CD4-positive, alpha-beta T cell treated with Interleukin-15 for 1 hour (primary cell): ENCODE data around the gene TENT4A.

ENCODE experiments used
- DNase-seq: peaks from one replicate; pipeline ENCODE4 v3.0.0-alpha.2; 2020

The TENT4A gene

GRCh38 chr5:6700685-6701355 lies 12.4 kb upstream of the TENT4A start:
- DNase-seq, result no peak

GRCh38 chr5:6701491-6701890 lies 11.7 kb upstream of the TENT4A start:
- DNase-seq, result no peak

- DNase-seq, result no peak
These were observed 10.6 kb upstream of the TENT4A start for GRCh38 chr5:6702633-6703032.

- DNase-seq, result no peak
These were observed 9.4 kb upstream of the TENT4A start for GRCh38 chr5:6703806-6704205.

- DNase-seq, result no peak
These were observed 8.8 kb upstream of the TENT4A start for GRCh38 chr5:6704361-6704851.

- no peak for DNase-seq
These were observed 8.1 kb upstream of the TENT4A start for GRCh38 chr5:6705088-6705487.

GRCh38 chr5:6705959-6706358 lies 7.3 kb upstream of the TENT4A start:
- no peak for DNase-seq

- no peak for DNase-seq
These were observed 5.4 kb upstream of the TENT4A start for GRCh38 chr5:6707852-6708251.

- no peak for DNase-seq
These were observed 4.4 kb upstream of the TENT4A start for GRCh38 chr5:6708814-6709213.

- no peak for DNase-seq
These were observed 3.2 kb upstream of the TENT4A start for GRCh38 chr5:6710070-6710469.

GRCh38 chr5:6710551-6711318 lies 2.5 kb upstream of the TENT4A start:
- DNase-seq, result no peak

- DNase-seq, result no peak
These were observed 1.7 kb upstream of the TENT4A start for GRCh38 chr5:6711409-6712141.

GRCh38 chr5:6712142-6712576 lies 1.1 kb upstream of the TENT4A start:
- peak; percentile 45 for DNase-seq

GRCh38 chr5:6712577-6713273 lies 507 bp upstream of the TENT4A start:
- DNase-seq, result peak; percentile 98

GRCh38 chr5:6714226-6715041 lies 1.2 kb downstream of the TENT4A start:
- no peak for DNase-seq

GRCh38 chr5:6715271-6715670 lies 2.0 kb downstream of the TENT4A start:
- no peak for DNase-seq

GRCh38 chr5:6715758-6716628 lies 2.8 kb downstream of the TENT4A start:
- peak; percentile 44 for DNase-seq

- no peak for DNase-seq
These were observed 3.5 kb downstream of the TENT4A start for GRCh38 chr5:6716629-6717149.

- no peak for DNase-seq
These were observed 4.0 kb downstream of the TENT4A start for GRCh38 chr5:6717247-6717646.

GRCh38 chr5:6717687-6718086 lies 4.5 kb downstream of the TENT4A start:
- DNase-seq, result no peak

- DNase-seq, result no peak
These were observed 5.0 kb downstream of the TENT4A start for GRCh38 chr5:6718161-6718681.
